GM19193 (cell line): ENCODE data around the gene IL23R.

Source experiments
- POLR2A ChIP-seq: IDR thresholded peaks from 4 replicates; pipeline ENCODE4 v1.6.1; 2011; ENCODE audit not compliant: insufficient read depth, insufficient read length; ENCODE audit errors: extremely low read depth

Gene IL23R

DNA sequence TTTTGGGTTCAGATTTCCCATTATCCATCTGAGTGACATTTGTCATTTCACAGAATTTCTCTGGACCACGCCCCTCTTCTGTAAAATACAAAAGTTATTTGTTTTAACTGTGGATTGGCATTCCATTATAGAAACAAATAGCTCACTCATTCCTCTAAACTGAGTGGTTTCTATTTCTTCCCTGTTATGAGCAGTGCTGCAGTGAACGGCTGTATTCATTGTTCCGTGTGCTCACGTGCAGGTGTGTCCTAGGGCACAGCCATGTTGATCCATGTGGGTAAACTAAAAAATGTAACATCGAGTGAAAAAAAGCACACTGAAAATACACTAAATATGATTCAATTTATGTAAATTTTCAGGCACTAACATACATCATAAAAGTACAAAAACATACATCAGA, 114.4 kb downstream of the IL23R start:
- no peak for TF ChIP-seq POLR2A

DNA sequence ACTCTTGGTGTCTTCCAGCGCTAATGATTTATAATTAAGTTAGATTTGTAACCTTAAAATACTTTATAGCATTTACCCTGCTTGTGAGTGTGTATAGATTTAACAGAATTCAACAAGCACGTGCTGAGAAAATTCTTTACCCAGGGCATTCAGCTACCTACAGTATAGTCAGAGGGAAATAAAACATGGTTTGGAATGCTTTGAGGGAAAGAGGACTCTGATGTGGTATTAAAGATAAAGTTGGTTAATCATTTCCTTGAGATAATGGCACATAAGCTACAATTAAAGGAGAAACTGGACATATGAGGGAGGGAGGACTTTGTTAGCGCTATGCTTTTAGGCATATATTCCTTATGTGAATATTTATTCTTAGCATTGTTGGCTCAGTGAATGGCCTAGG, 115.0 kb downstream of the IL23R start:
- no peak for TF ChIP-seq POLR2A

DNA sequence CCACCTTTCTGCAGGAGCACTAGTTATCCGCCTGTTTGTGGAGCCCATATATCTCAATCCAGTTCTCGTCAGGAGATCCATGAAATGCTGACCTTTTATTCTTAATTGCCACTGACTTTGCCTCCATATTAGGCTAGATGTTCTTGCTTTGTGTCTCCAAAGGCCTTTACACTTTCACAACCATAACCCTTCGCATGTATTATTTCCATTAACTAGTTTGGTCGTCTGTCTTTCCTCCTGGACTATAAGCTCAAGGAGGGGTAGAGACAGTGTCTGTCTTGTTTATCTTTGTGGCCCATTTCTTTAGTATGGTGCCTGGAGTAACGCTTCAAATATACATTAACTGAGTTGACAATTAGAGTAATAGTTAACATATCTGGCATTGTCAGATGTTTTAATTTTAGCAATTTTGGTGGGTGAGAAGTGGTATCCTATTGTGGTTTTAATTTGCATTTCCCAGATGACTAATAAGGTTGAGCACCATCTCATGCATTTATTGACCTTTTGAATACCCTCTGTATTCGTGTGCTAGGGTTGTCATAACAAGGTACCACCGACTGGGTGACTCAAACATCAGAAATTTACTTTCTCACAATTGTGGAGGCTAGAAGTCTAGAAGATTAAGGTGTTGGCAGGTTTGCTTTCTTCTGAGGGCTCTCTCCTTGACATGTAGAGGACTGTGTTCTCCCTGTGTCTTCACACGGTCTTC, 119.7 kb downstream of the IL23R start:
- TF ChIP-seq POLR2A = no peak

DNA sequence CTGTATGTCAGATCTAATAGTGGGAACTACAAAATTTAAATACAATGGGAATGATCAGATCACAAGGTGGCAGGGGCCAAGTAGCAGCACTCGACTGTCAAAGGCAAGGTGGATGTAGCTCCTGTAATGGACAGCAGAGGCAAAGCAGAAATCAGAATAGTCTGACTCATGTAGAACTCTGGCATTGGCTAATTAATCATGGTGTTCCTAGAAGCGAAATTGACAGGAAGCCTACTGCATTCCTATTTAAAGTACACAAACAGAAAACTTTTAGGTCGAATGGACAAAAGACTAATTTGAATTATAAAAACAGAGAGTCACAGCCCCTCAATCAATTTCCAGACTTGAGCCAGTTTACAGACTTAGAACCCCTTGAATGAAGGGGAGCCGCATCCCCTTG, 124.0 kb downstream of the IL23R start:
- TF ChIP-seq POLR2A = no peak

DNA sequence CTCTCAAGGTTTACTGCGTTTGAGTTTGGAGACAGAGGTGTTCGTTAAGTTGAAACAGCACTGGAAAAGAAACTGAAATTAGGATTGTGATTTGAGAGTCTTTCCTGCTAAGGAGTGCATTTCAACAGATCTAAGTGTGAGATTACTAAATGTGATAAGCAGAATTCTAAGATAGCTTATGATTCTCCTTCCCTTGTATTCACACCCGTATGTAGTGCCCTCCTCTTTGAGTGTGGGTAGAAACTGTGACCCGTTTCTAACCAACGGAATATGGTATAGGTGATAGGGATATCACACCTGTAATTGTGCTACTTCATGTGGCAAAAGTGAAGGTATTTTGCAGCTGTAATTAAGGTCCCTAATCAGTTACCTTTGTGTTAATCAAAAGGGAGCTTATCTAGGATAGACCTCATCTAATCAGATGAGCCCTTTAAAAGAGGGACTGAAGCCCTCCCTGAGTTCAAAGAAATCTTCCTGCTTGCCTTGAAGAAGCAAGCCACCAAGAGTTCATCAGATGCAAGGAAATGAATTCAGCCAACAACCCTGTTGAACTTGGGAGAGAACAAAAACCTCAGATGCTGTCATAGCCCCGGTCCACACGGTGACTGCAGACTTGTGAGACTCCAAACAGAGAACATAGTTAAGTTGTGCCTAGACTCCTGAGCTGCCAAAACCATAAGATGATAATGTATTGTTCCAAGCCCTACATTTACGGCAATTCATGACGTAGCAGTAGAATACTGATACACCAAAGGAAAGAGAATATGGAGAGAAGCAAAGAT, 128.8 kb downstream of the IL23R start:
- TF ChIP-seq POLR2A = no peak

DNA sequence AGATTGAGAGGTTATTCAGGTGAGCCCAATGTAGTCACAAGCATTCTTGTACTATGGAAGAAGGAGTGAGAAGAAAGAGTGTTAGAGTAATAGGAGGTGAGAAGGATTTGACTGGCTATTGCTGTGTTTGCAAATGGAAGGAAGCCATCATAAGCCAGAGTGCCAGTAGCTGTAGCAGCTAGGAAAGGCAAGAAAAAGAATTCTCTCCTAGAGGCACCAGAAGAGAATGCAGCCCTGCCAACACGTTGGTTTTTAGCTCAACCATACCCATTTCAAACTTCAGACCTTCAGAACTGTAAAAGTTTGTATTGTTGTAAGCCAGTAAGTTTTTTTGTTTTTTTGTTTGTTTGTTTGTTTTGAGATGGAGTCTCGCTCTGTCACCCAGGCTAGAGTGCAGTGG, 132.5 kb downstream of the IL23R start:
- TF ChIP-seq POLR2A = no peak

DNA sequence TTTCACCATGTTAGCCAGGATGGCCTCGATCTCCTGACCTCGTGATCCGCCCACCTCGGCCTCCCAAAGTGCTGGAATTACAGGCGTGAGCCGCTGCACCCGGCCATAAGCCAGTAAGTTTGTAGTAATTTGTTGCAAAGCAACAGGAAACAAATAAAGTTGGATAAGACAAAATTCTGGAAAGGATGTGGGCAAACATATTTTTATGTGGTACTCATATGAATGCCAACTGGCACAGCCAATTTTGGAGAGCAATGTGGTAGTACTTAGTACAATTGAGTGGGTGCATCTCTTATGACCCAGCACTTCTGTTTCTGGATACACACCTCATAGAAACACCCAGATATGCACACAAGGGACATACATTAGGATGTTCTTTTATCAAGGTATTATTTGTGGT, 133.0 kb downstream of the IL23R start:
- TF ChIP-seq POLR2A = no peak

DNA sequence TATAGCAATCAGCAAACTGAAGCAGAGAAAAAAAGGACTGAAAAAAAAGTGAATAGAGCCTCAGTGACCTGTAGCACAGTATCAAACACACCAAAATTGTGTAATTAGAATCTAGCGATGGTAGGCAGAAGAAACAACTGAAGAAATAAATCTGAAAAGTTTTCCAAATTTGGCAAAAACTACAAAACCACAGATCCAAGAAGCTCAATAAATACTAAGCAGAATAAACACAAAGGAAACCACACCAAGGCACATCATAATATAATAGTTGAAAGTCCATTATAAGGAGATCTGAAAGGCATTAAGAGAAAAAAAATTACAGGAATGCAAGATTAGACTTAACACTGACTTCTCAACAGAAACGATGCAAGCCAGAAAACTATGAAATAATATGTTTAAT, 134.3 kb downstream of the IL23R start:
- no peak for TF ChIP-seq POLR2A

DNA sequence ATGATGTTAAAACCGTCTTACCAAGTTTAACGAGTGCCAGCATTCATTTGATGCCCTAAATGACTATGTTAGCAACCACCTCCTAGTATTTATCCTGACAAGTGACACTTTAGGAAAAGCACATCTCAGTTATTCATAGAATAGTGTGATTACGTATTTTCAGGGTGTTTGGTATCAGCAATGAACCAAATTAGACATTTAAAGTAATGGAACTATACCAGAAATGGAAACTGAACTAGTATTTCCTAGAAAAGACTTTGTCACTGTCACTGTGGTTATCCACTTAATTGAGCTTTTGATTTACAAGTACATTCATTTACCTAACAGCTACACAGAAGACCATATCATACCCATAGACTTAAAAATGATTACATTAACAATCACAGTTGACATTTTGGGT, 137.8 kb downstream of the IL23R start:
- TF ChIP-seq POLR2A = no peak

DNA sequence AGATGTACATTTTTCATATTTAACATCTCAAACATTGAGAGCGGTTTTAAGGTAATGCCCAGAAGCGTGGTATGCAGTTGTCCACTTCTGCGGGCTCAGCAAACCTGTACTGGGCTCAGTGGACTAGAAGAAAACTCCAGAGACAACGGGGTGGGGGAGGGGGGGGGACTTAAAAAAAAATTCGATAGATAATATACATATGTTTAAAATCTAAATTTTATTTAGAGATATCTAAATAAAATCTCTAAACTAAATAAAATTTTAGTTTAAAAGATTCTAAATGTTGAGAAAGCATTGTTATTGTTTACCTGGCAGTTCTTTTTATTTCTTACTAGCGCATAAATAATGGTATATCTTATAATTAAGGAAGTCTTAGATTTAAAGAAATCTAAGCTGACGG, 140.3 kb downstream of the IL23R start:
- no peak for TF ChIP-seq POLR2A

DNA sequence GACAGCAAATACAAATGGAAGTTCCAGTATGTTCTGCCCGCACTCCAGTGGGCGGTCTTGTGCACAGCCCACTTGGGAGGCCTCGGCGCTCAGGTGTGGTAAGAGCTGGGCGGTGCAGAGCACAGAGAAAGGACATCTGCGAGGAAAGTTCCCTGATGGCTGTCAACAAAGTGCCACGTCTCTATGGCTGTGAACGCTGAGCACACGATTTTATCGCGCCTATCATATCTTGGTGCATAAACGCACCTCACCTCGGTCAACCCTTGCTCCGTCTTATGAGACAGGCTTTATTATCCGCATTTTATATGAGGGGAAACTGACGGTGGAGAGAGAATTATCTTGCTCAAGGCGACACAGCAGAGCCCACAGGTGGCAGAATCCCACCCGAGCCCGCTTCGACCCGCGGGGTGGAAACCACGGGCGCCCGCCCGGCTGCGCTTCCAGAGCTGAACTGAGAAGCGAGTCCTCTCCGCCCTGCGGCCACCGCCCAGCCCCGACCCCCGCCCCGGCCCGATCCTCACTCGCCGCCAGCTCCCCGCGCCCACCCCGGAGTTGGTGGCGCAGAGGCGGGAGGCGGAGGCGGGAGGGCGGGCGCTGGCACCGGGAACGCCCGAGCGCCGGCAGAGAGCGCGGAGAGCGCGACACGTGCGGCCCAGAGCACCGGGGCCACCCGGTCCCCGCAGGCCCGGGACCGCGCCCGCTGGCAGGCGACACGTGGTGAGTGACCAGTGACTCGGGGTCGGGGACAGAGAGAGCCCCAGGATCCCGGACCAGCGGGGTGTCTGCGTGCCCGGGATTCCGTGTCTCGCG, 141.2 kb downstream of the IL23R start, which contains the start of gene IL12RB2:
TSS of gene IL12RB2 (plus strand) at position 623 of the 810 bp plus-strand sequence. CDS start 12,496 bp downstream, outside the sequence.
- TF ChIP-seq POLR2A = no peak

DNA sequence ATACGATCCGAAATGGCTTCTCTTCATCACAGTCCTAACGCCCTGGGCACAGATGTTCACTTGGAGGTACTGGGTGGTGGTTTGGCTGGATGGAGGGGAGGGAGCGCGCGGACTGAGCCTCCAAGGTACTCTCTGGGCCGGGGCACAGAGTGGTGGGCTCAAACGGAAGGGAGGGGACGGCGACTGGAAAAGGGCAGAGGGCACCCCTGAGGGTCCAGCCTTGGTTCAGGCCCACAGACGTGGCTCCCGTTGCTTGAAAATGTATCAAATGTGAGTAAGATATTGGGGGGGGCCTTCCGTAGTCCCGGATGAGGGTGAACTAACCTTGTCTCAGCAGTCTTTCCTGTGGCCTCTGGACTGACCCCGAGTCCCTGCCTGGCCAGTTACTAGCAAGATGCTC, 141.9 kb downstream of the IL23R start:
- no peak for TF ChIP-seq POLR2A
